ENCODE results near the gene STARD7.

The STARD7 gene

DNA sequence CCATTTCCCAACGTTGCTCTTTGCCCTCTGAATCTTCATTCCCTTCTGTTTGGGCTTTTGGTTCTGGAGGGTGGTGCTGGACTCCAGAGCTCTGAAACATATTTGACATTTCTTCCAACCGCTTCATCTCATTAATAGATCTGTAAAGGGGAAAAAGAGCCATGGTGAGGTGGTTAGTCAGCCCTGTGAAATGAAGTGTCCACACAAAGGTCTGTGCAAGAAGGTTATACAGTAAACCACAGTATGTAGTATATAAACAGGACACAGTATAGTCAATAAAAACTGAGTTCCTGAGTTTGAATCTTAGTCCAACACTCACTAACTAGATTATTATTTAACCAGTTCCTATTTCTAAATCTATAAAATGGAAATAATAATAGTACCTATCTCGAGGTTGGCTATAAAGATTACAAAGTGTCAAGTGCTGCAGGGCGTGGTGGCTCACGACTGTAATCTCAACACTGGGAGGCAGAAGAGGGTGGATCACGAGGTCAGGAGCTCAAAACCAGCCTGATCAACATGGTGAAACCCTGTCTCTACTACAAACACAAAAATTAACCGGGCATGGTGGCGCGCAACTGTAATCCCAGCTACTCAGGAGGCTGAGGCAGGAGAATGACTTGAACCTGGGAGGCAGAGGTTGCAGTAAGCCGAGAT lies 13.1 kb downstream of the STARD7 start:
- no peak for DNase-seq

DNA sequence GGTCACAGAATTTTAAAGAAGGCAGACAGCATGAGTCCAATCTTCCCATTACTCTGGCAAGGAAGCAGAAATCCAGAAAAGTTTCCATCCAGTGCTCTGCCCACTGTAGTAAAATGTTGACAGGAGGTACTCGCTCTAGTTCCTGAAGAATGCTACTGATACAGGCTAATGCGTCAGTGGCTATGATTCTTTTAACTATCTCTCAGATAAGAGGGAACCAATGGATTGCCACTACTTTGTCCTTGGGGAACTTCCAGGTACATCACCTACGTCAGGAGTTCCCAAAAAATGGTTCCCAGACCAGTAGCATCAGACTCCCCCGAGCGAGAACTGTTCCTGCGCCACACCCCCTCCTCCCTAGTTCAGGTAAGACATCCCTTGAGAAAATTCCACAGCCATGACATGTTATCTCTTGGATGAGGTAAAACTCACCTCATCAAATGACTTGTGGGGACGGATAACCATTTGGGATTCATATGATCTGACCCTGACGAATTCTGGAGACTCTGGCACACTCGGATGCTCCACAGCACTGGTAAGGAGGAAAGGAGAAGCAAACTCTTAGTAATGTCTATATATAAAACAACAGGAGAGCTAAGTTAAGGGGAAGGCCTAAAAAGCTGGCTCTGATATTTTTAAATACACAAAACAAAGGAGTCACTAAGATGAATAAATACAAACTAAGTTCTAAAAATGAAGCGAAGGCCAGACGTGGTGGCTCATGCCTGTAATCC lies 16.5 kb downstream of the STARD7 start:
- no peak for DNase-seq

DNA sequence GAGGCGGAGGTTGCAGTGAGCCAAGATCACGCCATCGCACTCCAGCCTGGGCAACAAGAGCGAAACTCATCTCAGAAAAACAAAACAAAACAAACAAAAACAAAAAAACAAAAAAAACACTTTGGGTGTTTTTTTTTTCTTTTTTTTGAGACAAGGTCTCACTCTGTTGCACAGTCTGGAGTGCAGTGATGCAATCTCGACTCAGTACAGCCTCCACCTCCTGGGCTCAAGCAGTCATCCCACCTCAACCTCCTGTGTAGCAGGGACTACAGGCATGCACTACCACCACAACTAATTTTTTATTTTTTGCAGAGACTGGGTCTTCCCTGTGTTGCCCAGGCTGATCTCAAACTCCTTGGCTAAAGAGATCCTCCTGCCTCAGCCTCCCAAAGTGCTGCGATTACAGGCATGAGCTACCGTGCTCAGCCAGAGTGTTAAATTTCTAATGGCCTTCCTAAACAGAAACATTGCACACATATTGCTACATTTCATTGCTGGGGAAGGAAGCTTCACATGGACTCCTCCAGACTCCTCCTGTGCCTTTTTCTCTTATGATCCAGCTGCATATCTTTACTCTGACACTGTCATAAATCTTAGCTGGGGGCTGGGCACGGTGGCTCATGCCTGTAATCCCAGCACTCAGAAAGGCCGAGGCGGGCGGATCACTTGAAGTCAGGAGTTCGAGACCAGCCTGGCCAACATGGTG lies 19.7 kb downstream of the STARD7 start:
- DNase-seq: no peak

DNA sequence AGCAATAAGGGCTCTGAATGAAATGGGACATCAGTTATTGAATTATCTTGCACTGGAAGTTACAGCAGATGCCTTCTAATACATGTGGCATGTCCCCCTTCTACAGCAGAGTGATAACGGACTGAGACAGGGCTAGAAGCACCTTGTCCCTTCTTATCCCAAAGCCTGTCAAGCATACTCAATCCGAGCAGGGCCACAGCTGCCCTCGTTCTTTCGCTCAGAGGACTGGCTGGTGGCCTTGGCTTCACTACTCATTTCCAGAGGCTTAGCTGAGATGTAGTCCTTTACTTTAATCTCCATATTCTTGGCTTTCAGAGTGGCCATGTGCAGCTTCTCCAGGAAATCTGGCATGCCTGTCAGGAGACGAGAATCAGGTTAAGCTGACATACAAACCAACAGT lies 22.1 kb downstream of the STARD7 start:
- no peak for DNase-seq

DNA sequence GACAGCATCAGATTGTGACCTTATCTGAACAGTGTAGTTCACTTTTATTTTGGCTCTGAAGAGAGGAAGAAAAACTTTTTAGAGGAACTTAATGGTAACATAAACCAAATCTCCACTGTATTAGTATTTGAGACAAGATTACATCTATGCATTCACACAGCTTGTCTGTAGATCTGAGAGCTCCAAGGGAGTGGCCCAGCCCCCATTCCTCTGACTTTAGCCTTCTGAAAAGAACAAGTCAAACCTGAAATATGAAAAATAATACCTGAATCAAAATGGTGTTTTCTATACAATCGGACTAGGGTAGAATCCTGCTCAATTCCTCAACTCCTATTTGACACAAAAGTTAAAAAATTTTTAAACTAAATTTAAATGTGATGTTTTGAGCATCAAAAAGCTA lies 23.1 kb downstream of the STARD7 start:
- DNase-seq: no peak

DNA sequence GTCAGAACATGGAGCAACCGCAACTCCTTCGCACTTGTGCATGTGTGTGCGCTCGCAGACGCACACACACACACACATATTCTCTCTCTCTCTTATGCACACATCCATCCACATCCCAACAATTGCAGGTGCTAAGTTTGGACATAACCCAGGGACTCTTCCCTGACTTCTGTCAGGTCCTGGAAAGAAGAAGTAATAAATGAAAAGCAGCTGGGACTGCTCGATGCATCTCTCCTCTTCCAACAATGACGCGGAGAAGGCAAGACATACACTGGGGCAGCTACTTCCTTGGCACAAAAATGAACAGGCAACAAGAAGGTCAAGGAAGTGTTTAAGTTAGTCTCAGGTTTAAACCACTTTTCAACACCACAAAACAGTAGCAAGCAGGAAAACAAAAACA lies 23.6 kb downstream of the STARD7 start:
- no peak for DNase-seq

DNA sequence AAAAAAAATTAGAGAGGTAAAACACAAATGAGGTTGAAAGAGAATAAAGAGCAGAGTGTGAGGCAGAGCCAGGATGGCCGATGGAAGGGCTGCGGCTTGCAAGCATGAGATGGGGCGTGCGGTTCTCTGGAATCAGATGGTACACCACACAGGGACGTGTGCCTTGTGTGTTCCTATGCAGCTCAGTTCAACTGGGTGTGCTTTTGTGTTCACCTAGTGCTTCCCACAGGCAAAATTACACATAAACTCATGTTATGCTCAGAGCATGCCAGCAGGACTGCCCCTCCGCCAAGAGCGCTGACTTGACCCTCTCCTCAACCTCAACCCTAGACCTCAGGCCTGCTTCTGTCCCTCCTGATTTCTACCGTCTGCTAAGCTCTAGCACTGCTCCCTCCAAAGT lies 24.4 kb downstream of the STARD7 start:
- no peak for DNase-seq

DNA sequence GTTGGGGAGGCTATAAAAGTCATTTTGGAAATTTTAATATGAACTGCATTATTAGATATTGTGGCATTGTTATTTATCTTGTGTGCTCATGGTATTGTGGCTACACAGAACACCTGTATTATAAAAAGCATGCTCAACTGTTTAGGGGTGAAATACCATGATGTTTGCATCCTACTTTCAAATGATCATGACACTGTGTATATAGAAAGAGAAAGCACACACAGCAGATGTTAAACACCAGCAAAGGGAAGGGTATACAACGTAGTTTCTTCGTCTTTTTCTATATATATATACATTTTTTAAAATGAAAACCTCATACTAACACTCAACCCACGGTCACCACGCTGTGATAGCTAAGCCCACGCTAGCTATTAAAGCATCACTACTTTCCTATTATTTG lies 27.1 kb downstream of the STARD7 start:
- no peak for DNase-seq

DNA sequence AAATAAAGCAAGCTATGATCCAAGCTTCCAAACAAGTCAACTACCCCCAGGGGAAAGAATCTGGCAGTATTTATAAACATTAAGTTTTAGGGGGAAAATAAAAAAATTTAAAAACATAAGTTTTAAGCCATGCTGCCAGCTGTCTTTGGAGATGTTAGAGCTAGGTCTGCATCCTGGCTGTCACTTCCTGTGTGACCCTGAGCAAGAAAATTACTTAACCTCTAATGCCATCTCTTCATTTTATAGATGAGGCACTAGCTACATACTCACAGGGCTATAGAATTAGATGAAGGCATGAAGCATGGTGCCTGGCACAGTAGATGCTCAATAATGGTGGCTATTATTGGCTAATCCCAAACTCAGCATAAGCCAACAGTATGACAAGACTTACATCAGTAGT lies 28.1 kb downstream of the STARD7 start:
- DNase-seq: no peak

DNA sequence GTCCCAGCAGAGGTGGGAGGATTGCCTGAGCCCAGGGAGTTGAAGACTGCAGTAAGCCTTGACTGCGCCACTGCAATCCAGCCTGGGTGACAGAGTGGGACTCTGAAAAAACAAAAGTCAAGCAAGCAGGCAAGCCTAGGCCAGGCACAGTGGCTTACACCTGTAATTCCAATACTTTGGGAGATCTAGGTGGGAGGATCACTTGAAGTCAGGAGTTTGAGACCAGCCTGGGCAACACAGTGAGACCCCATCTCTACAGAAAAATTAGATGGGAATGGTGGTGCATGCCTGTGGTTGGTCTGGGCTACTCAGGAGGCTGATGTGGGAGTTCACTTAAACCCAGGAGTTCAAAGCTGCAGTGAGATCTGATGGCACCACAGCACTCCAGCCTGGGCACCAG lies 28.6 kb downstream of the STARD7 start:
- no peak for DNase-seq

DNA sequence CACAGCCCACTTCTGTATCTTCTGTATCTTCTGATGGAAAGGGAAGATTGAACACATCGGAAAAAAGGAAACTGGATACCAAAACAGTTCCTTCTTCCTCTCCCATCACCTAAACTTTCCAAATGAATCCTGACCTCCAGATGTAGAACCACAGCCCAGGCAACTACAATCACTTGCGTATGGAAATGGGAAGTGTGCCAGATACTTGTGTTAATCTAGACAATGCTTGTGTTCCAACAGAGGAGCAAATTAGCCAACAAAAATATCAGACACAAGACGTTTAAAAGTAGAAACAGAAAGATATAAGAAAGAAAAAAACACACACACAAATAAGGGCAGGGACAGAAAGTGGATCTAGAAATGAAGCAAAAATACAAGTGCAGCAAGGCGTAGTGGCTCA lies 32.0 kb downstream of the STARD7 start:
- DNase-seq: no peak

DNA sequence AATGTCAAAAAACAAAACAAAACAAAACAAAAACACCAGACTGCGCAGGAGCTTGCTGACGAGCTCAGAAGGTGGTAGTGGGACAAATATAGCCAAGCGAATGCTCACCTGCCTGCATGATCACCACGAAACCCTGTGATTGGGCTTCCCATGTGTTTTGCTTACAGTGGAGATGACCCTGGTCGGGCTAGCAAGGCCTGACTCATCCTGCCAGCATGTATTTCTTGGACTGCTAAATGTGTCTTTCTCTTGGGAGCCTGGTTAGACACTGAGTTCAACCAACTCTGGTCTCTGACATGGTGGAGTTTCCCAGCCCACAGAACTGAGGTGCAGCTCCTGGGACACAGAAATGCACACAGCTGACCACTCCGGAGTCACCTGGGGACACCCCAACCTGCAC lies 32.7 kb downstream of the STARD7 start:
- DNase-seq: no peak

DNA sequence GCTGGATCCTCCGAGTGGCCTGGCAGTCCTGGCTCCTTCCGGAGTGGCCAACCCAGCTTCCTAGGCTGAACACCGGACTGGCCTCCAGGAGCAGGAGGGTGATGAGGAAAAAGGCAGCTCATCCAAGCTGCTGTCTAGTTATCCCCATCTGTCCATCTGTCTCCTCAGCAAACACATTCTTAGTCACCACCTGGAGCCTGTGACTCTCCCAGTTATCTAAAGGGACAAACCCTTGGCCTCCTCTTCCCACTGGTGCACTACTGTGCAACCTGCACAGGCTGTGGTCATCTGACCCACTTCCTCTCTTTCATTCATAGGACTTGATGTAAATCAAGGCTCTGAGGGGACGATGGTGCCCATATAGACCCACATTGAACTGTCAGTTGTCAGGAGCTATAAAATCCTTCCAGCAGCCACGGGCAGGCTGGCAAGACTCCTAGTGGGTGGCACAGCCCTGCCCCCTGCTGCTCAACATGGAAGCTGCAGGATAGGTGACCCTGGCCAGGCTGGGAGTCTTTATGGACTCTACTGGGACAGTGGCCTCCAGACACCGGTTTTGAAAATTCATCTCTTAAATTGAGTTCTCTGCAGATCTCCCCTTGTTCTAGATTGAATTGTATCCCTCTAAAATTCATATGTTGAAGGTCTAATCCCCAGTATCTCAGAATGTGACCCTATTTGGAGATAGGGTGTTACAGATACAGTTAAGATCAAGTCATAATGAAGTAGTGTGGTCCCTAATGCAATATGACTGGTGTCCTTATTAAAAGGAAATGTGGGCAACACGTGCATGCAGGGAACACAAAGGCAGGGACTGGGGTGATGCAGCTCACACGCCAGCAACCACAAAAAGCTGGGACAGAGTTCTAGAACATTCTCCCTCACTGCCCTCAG lies 34.1 kb downstream of the STARD7 start:
- DNase-seq: peak; percentile 60 to 85

DNA sequence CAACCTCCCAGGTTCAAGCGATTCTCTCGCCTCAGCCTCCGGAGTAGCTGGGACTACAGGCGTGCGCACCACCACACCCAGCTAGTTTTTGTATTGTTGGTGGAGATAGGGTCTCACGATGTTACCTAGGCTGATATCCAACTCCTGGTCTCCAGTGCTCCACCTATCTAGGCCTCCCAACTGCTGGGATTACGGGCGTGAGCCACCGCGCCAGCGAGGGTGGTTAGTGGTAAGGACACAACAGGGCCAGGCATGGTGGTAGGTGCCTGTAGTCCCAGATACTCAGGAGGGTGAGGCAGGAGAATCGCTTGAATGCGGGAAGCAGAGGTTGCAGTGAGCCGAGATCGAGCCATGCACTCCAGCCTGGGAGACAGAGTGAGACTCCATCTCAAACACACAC lies 36.8 kb downstream of the STARD7 start:
- no peak for DNase-seq

DNA sequence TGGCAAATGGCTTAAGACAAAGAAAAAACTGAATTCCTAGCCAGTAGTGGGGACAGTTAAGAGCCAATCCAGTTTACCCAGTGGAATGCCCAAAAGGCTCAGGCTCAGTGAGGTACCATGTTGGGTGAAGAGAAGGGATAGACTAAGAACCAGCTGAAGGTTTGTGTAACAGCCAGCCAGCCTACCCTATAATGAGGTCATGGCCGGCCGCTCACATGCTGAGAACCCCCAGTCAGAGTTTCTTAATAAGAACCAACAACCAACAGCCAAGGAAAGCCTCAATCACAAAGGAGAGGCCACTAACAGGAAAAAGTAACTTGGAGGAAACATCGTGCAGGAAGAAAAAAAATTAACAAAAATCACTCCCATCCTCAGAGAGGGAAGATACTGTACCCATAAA lies 38.0 kb downstream of the STARD7 start:
- DNase-seq: no peak

DNA sequence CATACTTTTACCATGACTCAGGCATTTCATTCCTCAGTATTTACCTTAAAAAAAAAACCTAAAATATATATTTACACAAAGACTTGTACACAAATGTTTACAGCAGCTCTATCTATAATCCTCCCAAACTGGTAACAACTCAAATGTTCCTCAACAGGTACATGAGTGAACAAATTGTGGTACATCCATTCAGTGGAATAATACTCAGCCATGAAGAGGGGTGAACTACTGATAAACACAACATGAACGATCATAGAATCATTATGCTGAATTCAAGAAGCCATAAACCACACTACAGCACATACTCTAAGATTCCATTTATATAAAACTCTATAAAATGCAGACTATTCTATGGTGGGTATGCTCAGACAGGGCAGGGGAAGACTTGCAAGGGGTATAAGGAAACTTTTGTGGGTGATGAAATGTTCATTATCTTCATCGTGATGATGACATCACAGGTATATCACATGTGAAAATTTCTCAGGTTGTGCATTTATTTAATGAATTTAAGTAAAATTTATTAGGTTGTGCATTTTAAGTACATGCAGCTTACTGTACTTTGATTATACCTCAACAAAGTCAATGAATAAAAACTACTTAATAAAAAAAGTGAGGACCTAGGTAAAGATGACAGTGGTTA lies 38.6 kb downstream of the STARD7 start:
- DNase-seq: no peak

DNA sequence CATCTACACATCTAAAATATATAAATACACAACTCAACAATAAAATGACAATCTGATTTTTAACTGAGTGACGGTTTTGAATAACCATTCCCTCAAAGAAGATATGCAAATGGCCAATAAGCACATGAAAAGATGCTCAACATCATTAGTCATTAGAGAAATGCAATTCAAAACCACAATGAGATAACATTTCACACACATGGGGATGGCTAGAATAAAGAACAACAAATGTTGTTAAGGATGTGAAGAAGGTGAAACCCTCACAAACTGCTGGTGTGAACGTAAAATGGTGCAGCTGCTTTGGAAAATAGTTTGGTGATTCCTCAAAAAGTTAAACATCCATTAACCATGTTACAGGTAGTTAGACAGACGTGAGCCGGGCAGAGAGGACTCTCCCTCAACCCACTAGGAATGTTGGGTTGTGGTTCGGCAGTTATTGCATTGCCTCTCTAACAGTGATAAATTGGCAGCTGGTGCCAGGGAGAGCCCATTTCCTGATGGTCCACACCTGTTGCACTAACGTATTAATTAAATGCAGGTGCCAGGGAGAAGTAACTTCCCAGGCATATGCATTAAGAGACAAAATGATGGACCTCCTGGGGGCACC lies 41.1 kb downstream of the STARD7 start:
- peak; percentile 22 to 27 for DNase-seq

DNA sequence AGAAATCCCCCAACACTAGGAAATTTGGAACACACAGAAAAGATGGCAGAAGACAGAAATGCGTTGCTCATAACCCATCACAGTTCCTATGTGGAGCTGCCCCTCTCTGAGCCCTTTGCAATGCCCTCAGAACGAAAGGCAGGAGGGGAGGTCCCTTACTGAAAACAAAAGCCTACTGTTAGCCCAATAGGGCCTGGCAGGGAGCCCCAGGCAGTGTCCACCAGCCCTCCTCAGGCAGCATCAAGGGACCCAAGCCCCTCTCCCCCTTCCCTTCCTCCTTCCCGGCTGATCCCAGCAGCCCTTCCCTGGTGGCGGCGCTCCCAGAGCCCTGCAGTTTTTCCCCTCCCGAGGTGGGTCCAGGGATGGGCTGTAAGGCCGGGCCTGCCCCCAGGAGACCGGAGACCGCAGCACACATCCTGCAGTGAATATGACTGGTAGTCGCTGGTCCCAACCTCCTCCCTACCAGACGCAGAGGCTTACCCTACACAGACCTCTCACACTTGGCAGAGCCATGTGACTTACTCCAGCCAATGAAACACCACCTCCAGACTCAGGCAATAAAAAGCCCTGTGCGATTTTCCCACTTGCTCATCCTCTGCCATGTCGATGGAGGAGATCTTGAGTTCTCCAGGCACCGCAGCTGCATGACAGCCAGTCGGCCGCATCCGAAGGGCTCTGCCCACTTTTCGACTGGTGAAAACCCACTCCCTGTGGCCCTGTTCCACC lies 44.0 kb downstream of the STARD7 start:
- DNase-seq: no peak

DNA sequence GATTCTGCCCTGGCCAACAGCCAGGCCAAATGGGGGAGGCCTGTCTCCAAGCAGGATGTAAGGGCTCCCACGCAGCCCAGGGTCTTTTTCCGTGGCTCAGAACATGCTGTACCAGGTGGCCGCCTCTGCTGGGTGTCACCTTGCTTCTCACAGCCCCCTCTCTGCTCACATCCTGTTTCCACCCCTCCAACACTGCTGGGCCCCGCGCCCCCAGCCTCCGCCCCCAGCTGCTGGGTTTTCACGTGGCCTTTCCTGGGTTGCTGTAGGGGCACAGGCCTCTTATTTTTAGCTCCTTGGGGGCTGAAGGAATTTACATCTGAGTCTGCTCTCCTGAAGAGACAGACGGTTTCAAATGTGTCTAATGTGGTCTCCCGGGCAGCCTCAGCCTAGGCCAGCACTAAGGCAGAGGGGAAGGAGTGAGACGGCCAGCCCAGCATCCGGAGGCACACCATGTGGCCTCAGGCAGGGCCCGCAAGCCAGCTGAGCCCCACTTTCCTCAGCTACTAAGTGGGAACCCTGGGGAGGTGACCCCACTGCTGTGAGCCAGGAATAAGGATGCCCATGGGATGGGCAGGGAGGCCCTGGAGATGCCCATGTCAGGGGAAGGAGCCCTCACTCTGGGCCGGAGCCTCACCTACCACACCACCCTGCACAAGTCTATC lies 44.7 kb downstream of the STARD7 start:
- no peak for DNase-seq

DNA sequence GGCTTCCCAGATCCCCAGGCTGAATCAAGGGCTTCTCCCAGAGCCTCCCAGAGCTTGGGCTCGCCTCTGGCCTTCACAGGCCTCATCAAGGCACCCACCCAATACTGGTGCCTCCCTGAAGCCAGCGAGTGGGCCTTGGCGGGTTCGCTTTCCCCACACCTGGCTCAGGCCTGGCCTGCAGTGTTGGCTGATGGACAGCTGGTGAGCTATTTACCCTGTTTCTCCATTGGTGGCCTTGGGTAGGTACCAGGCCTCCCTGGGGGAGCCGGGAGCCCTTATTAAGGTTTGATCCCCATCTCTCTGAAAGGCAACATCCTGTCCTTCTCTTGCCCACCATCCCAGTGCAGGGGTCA lies 45.2 kb downstream of the STARD7 start:
- DNase-seq: no peak

DNA sequence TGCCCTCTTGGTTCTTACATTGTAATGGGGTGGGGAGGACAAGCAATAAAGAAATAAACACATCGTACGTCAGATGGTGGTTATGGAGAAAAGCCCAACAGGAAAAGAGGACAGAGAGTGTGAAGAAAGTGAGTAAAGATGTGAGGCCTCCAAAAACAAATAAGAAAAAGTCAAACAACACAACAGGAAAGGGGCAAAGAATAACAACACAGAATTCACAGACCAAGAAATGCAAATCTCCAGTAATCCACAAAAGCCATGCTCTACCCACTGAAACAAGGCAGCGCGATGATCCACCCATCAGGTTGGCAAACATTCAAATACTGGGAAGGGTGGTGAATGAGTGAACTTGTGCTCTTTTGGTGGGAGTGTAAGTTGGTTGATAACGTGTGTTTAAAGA lies 46.7 kb downstream of the STARD7 start:
- DNase-seq: peak in 1 of 2 experiments; percentile 26
